Gastrocnemius medialis (tissue), 4 donors: ENCODE results near the gene TLE2.

ENCODE experiments used
- CTCF ChIP-seq, 5 experiments: fragments of 450-650 bp in 3 of 5; fragments of 200-600 bp in 2 of 5; sonication (generic) in 2 of 5; IDR thresholded peaks in 4 of 5; conservative IDR thresholded peaks in 1 of 5; 1 replicate in 4 of 5; 2 replicates in 1 of 5; pipeline ENCODE4 v1.5.1; 2016 to 2019; ENCODE audit warnings: antibody characterized with exemption in 5 of 5, mild to moderate bottlenecking in 3 of 5, moderate library complexity in 3 of 5
- POLR2A ChIP-seq, 2 donors: fragments of 450-650 bp; IDR thresholded peaks; one replicate each; pipeline ENCODE4 v1.6.1; 2017; ENCODE audit warnings: antibody characterized with exemption in 2 of 2, mild to moderate bottlenecking in 2 of 2, moderate library complexity in 2 of 2

GRCh38 chr19:3012621-3013262, 16.3 kb downstream of the TLE2 start:
- TF ChIP-seq CTCF (IDR thresholded peaks at IDR 0.05 in 4 of 5, conservative IDR thresholded peaks at IDR 0.05 in 1 of 5) (no peak), POLR2A (IDR thresholded peaks at IDR 0.05) (no peak)
